H1 (cell line): Measurements from ENCODE around the gene METTL9. TPM values are rescaled to one million over a fixed set of nuclear protein-coding genes. Genes with fewer than 3 reads are reported as not detected.

Experiments
- ASH2L ChIP-seq: fragments of 200-600, 300-600 bp; sonication (generic); IDR thresholded peaks from one replicate; pipeline ENCODE4 v1.7.1; 2017; ENCODE audit warnings: low read length
- BRCA1 ChIP-seq: IDR thresholded peaks from 2 replicates; pipeline ENCODE4 v1.6.1; 2012; ENCODE audit warnings: low read depth, low read length, improper control_type of control experiment
- CBX5 ChIP-seq: fragments of 300-800, 300-1000 bp; sonication (generic); IDR thresholded peaks from 2 replicates; pipeline ENCODE4 v1.7.1; 2016; ENCODE audit warnings: antibody characterized with exemption, low read length, low read depth
- CEBPB ChIP-seq: IDR thresholded peaks from 2 replicates; pipeline ENCODE4 v1.6.1; 2012; ENCODE audit warnings: low read depth, low read length
- EZH2 ChIP-seq: fragments of 200-600 bp; sonication (generic); IDR thresholded peaks from 2 replicates; pipeline ENCODE4 v1.7.1; 2012; ENCODE audit warnings: low read depth, mild to moderate bottlenecking, moderate library complexity, low read length, inconsistent platforms; ENCODE audit not compliant: severe bottlenecking
- FOSL1 ChIP-seq: IDR thresholded peaks from 2 replicates; pipeline ENCODE4 v1.6.1; 2011; ENCODE audit warnings: mild to moderate bottlenecking, low read depth, low read length, moderate library complexity; ENCODE audit not compliant: insufficient read depth
- GTF2F1 ChIP-seq: IDR thresholded peaks from 2 replicates; pipeline ENCODE4 v1.6.1; 2012; ENCODE audit warnings: low read depth, low read length, improper control_type of control experiment, borderline replicate concordance
- KDM4A ChIP-seq: IDR thresholded peaks from one replicate; pipeline ENCODE4 v1.7.1; 2012; ENCODE audit warnings: low read depth, mild to moderate bottlenecking, moderate library complexity, low read length, inconsistent platforms; ENCODE audit not compliant: severe bottlenecking
- PHF8 ChIP-seq: fragments of 200-600 bp; sonication (generic); conservative IDR thresholded peaks from 2 replicates; pipeline ENCODE4 v1.7.1; 2012; ENCODE audit warnings: low read depth, mild to moderate bottlenecking, inconsistent platforms, low read length, moderate library complexity
- POLR2A ChIP-seq, 2 experiments: IDR thresholded peaks; 1 replicate in 1 of 2; 2 replicates in 1 of 2; pipeline ENCODE4 v1.6.1; 2011; ENCODE audit warnings: low read depth in 2 of 2, low read length in 2 of 2, mild to moderate bottlenecking in 2 of 2; ENCODE audit errors: control extremely low read depth in 1 of 2
- SIX5 ChIP-seq: IDR thresholded peaks from 2 replicates; pipeline ENCODE4 v1.6.1; 2011; ENCODE audit warnings: mild to moderate bottlenecking, low read depth, low read length
- SP2 ChIP-seq: IDR thresholded peaks from 2 replicates; pipeline ENCODE4 v1.6.1; 2012; ENCODE audit warnings: mild to moderate bottlenecking, low read length, inconsistent platforms
- TAF7 ChIP-seq: optimal IDR thresholded peaks from 2 replicates; pipeline ENCODE3; 2011; ENCODE audit warnings: low read depth, mild to moderate bottlenecking, inconsistent platforms, low read length, moderate library complexity, borderline replicate concordance
- polyA plus RNA-seq, 7 experiments: library from polyadenylated mRNA; depleted of rRNA in 3 of 7; stranded (reverse) in 5 of 7; unstranded in 2 of 7; fragments of >200 nt in 5 of 7; fragments of 200-250 nt in 2 of 7; gene quantifications; 1 replicate in 5 of 7; 2 replicates in 1 of 7; 4 replicates in 1 of 7; pipeline versions ENCODE4 v1.2.1 to v1.2.3, GENCODE V29; 2011 to 2013; ENCODE audit warnings: missing spikeins in 2 of 7, mixed read lengths in 2 of 7
- total RNA-seq: library from RNA; stranded (reverse); fragmentation: NEBNext Ultra II Directional; extraction: Animal tissue kit (Norgen Biotek cat#: 25700); gene quantifications from 2 replicates; pipeline ENCODE4 v1.2.1, GENCODE V29; 2021
- TF ChIP-seq, protein P1 (sequence below): IDR thresholded peaks from 2 replicates; pipeline ENCODE4 v1.6.1; 2012; ENCODE audit warnings: inconsistent platforms

METTL9 gene
- total and polyA plus RNA-seq, 2 of the 8 experiments (the other 6 are each of a cell fraction or from before 2014, with no cell fraction given), result 45.4 to 112 TPM

DNA sequence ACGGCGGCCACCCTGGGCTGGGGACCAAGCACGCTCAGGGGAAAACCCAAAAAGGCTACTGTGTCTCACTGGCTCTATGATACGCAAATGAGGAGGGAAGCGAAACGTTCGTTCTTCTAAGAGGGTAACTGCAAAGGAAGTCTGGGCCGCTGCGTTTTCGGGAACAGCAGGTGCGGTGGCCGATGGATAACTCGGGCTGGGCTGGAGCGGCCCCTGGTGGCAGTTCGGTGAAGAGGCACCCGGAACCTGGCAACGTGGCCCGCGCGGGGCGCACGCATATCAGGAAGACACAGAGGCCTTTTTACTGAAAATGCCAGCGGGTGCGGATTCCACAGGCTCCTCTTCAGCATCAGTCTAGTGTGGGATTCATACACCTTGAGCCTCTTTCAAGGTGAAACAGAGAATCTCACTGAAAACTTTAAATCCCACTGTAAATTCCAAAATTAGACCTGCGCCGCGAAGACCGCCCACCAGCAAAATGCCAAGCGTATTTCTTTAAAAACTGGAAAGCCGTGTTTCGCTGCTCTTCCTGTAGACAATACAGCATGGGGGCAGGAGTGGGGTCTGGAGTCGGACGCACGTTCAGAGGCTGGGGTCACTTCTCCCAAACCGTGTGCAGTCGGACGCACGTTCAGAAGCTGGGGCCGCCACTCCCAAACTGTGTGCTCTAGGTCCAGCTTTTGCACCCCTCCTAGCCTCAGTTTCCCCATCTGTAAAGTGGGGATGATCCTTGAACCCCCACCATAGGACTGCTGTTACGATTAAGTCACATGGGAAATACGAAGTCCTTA is 44.4 kb upstream of the METTL9 start (continued):
- TF ChIP-seq SP2 (no peak), EZH2 (no peak), BRCA1 (no peak), SIX5 (no peak), GTF2F1 (no peak), ASH2L (peak; percentile 56), CEBPB (no peak; the same call in 1 of the 2 replicates), CBX5 (no peak), FOSL1 (no peak), PHF8 (no peak), TAF7 (no peak), KDM4A (no peak), POLR2A (IDR thresholded peaks at IDR 0.05; ENCODE audit: control extremely low read depth in 1 of 2, low read depth in 2 of 2, low read length in 2 of 2) (no peak)
- TF ChIP-seq, protein P1, sequence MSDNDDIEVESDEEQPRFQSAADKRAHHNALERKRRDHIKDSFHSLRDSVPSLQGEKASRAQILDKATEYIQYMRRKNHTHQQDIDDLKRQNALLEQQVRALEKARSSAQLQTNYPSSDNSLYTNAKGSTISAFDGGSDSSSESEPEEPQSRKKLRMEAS, result peak; percentile 83
